ENCODE results near the gene IMP3.

DNA sequence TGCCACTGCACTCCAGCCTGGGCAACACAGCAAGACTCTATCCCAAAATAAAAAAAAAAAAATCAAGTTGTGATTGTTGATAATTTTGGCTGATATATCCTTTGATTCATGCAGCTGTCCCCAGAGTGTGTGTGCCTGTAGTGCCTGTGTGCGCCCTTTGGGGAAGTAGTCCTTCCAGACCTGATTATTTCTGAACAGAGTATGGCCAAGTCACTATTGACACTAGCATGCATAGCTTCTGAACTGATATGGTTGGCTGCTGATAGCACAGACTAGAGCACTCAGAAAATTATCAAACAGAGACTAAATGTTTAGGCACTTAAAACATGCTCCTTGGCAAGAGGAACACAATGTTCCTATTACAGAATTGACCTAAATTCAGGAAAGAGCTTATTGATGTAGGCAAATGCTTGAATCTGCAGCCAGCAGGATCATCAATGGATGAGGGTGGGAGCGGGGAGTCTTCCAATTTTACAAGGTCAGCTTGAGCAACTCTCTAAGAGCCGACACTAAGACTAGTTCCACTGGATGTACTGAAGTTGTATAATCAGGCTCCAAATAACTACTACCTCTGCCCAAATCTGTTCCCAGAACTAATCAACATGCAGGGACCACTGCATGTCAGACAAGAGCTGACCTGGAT is 43.2 kb downstream of the IMP3 start:
- TF ChIP-seq, protein P1, sequence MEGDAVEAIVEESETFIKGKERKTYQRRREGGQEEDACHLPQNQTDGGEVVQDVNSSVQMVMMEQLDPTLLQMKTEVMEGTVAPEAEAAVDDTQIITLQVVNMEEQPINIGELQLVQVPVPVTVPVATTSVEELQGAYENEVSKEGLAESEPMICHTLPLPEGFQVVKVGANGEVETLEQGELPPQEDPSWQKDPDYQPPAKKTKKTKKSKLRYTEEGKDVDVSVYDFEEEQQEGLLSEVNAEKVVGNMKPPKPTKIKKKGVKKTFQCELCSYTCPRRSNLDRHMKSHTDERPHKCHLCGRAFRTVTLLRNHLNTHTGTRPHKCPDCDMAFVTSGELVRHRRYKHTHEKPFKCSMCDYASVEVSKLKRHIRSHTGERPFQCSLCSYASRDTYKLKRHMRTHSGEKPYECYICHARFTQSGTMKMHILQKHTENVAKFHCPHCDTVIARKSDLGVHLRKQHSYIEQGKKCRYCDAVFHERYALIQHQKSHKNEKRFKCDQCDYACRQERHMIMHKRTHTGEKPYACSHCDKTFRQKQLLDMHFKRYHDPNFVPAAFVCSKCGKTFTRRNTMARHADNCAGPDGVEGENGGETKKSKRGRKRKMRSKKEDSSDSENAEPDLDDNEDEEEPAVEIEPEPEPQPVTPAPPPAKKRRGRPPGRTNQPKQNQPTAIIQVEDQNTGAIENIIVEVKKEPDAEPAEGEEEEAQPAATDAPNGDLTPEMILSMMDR (IDR thresholded peaks at IDR 0.05; ENCODE audit: low read depth, low read length, missing input control): no peak
- TF ChIP-seq JUND (IDR thresholded peaks at IDR 0.05): no peak
- TF ChIP-seq, protein P2, sequence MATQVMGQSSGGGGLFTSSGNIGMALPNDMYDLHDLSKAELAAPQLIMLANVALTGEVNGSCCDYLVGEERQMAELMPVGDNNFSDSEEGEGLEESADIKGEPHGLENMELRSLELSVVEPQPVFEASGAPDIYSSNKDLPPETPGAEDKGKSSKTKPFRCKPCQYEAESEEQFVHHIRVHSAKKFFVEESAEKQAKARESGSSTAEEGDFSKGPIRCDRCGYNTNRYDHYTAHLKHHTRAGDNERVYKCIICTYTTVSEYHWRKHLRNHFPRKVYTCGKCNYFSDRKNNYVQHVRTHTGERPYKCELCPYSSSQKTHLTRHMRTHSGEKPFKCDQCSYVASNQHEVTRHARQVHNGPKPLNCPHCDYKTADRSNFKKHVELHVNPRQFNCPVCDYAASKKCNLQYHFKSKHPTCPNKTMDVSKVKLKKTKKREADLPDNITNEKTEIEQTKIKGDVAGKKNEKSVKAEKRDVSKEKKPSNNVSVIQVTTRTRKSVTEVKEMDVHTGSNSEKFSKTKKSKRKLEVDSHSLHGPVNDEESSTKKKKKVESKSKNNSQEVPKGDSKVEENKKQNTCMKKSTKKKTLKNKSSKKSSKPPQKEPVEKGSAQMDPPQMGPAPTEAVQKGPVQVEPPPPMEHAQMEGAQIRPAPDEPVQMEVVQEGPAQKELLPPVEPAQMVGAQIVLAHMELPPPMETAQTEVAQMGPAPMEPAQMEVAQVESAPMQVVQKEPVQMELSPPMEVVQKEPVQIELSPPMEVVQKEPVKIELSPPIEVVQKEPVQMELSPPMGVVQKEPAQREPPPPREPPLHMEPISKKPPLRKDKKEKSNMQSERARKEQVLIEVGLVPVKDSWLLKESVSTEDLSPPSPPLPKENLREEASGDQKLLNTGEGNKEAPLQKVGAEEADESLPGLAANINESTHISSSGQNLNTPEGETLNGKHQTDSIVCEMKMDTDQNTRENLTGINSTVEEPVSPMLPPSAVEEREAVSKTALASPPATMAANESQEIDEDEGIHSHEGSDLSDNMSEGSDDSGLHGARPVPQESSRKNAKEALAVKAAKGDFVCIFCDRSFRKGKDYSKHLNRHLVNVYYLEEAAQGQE (IDR thresholded peaks at IDR 0.05): no peak
- no peak for TF ChIP-seq TAF1 (conservative IDR thresholded peaks at IDR 0.05)
- TF ChIP-seq, protein P3, sequence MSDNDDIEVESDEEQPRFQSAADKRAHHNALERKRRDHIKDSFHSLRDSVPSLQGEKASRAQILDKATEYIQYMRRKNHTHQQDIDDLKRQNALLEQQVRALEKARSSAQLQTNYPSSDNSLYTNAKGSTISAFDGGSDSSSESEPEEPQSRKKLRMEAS (IDR thresholded peaks at IDR 0.05): no peak
- TF ChIP-seq GABPA (IDR thresholded peaks at IDR 0.05 in 1 of 2, conservative IDR thresholded peaks at IDR 0.05 in 1 of 2): no peak
- TF ChIP-seq HNF4G (IDR thresholded peaks at IDR 0.05): no peak
- TF ChIP-seq YY1 (IDR thresholded peaks at IDR 0.05): no peak
- TF ChIP-seq, protein P4, sequence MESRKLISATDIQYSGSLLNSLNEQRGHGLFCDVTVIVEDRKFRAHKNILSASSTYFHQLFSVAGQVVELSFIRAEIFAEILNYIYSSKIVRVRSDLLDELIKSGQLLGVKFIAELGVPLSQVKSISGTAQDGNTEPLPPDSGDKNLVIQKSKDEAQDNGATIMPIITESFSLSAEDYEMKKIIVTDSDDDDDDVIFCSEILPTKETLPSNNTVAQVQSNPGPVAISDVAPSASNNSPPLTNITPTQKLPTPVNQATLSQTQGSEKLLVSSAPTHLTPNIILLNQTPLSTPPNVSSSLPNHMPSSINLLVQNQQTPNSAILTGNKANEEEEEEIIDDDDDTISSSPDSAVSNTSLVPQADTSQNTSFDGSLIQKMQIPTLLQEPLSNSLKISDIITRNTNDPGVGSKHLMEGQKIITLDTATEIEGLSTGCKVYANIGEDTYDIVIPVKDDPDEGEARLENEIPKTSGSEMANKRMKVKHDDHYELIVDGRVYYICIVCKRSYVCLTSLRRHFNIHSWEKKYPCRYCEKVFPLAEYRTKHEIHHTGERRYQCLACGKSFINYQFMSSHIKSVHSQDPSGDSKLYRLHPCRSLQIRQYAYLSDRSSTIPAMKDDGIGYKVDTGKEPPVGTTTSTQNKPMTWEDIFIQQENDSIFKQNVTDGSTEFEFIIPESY (IDR thresholded peaks at IDR 0.05): no peak
- TF ChIP-seq RXRA (IDR thresholded peaks at IDR 0.05): no peak
- no peak for TF ChIP-seq EGR1 (IDR thresholded peaks at IDR 0.05; ENCODE audit: low read depth in 2 of 2)
- no peak for TF ChIP-seq RAD21 (IDR thresholded peaks at IDR 0.05)
- no peak for TF ChIP-seq FOXA1 (IDR thresholded peaks at IDR 0.05)
